Measurements from ENCODE around the gene RELN.

RELN gene

GRCh38 chr7:103632005-103632639 is 357.3 kb downstream of the RELN start:
- DNase-seq (ENCODE audit: low spot score) = no peak

GRCh38 chr7:103630318-103630717 is 359.1 kb downstream of the RELN start:
- no peak for DNase-seq (ENCODE audit: low spot score)

DNA sequence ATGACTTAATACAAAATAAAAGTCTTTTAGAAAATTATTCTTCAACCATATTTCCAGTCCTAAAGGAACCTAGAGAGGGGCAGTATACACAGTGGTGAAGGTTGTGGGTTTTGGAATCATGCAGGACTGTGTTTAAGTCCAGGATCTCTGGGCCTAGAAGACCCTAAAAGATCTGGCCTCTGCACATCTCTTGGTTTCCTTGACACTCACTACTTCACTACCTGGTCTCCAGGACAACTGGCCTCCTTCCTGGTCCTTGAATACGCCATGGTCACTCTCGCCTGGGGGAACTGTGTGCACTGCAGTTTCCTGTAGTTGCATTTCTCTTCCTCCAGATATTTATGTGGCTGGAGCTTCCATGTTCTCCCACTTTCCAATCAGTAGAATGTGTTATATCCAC is 360.7 kb downstream of the RELN start:
- DNase-seq (ENCODE audit: low spot score) = no peak

DNA sequence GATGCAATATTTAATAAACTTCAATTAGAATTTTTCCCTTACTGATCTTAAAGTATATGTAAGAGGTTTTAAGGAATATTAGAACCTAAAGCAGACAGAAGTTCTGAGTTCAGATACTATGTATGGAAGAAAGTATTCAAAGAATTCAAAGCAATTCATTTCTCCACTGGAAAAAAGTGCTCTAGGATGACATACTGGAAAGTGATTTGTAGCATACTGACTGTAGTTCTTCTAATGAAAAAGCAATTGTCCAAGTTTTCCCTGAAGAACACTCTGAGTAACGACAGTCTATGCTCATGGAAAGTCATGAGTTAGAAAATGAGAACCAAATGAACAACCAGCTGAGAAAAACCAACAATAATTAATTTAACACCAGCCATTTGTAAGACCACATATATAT is 362.7 kb downstream of the RELN start:
- no peak for DNase-seq (ENCODE audit: low spot score)

- DNase-seq (ENCODE audit: low spot score) = no peak
These were observed 367.2 kb downstream of the RELN start for GRCh38 chr7:103622274-103622673.

GRCh38 chr7:103613655-103614642 is 375.5 kb downstream of the RELN start:
- DNase-seq (ENCODE audit: low spot score) = no peak

DNA sequence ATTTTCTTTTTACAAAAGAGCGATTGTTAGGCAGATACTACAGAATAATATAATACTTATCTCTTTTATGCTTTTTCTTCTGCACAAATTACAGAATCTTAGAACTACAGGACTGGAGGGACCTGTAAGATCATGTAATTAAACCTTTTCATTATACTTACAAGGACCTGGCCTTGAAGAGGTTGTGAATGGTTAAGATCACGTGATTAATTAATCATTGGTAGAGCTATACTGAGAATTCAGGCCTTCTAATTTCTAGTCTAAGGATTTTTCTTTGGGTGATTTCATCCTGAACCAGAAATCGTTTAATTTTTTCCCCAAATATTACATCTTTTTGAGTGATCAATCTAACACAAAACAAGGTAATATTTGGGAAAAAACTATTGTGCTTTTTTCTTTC is 379.7 kb downstream of the RELN start:
- no peak for DNase-seq (ENCODE audit: low spot score)

- no peak for DNase-seq (ENCODE audit: low spot score)
These were observed 383.8 kb downstream of the RELN start for GRCh38 chr7:103605640-103606039.

GRCh38 chr7:103598326-103598905 is 391.0 kb downstream of the RELN start:
- DNase-seq (ENCODE audit: low spot score) = no peak

DNA sequence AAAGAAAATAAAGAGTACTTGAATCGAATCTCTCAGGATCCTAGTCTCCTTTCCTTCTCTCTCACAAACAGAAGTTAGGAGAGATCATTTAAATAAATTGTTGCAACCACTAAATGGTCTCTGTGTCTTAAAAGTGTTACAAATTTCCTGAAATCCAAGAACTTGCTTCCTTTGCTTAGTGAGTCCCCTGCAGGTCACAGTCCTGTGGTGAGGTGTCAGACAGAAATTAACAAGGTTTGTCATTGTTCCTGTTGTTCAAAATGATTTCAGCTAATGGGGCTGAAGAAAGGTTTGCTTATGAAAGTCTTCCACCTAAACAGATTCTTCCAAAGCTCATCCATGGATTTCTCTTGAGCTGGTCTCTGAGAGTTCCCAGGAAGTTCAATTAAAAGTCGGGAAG is 391.9 kb downstream of the RELN start:
- DNase-seq (ENCODE audit: low spot score) = no peak

DNA sequence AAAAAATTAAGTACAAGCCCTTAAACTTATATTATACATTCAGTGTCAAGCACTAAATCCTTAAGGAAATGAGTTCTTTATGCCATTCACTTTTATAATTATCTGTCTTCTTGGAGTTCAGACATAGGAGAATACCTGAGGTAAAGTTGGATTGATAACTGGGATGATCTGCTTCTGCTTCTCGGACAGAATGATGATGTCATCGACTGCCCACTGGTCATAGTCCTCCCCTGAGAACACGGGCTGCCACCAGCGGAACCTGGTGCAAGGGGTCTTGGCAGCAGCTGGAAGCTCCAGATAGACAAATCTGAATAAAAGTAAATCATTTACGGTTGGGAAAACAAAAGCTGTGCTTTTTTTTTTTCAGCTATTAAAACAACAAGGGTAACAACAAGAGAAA is 395.3 kb downstream of the RELN start:
- no peak for DNase-seq (ENCODE audit: low spot score)

GRCh38 chr7:103593691-103594090 is 395.8 kb downstream of the RELN start:
- no peak for DNase-seq (ENCODE audit: low spot score)

DNA sequence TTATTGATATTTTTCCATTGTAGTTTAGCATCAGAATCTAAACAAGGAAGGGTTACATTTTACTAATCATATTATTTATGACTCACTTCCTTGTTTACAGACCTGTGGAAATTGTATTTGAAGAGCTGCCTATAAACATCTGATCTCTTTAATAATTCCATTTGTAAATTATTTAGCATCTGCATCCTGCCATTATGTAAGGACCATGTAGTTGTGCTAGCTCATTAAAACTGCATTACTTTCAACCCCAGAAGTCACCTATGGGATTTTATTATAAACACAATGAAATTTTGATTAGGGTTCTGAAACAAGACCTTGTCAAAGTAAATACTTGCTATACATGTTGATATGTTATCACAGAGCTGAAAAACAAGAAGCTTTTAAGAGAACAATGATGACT is 396.6 kb downstream of the RELN start:
- no peak for DNase-seq (ENCODE audit: low spot score)

DNA sequence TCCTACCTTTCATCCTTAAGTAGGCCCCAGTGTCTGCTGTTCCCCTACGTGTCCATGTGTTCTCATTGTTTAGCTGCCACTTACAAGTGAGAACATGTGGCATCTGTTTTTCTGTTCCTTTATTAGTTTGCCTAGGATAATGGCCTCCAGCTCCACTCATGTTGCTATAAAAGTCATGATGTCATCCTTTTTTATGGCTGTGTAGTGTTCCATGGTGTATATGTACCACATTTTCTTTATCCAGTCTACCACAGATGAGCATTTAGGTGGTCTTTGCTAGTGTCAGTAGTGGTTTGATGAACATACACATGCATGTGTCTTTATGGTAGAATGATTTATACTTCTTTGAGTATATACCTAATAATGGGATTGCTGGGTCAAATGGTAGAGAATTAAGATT is 397.3 kb downstream of the RELN start:
- no peak for DNase-seq (ENCODE audit: low spot score)

- DNase-seq (ENCODE audit: low spot score) = no peak
These were observed 409.4 kb downstream of the RELN start for GRCh38 chr7:103580031-103580430.

GRCh38 chr7:103577059-103577458 is 412.4 kb downstream of the RELN start:
- DNase-seq (ENCODE audit: low spot score) = no peak

- no peak for DNase-seq (ENCODE audit: low spot score)
These were observed 412.8 kb downstream of the RELN start for GRCh38 chr7:103576641-103577040.

DNA sequence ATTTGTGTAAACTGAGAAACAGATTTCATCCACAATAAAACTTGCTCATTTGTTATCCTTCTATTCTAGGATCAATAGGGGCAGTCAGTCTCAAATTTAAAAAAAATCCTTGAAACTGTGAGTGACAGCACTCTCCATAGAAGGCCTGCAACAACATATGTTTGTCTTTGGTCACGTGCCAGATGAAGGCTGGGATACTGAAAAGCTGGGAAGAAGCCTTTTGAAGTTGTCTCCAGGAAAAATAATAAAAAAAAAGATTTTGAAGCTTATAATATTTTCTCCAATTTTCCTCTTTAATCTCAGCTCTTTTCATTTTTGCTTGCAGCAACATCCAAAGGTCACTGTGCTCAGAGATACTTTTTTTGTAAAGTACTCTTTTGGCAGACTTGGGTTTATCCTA is 414.9 kb downstream of the RELN start:
- DNase-seq (ENCODE audit: low spot score) = no peak

DNA sequence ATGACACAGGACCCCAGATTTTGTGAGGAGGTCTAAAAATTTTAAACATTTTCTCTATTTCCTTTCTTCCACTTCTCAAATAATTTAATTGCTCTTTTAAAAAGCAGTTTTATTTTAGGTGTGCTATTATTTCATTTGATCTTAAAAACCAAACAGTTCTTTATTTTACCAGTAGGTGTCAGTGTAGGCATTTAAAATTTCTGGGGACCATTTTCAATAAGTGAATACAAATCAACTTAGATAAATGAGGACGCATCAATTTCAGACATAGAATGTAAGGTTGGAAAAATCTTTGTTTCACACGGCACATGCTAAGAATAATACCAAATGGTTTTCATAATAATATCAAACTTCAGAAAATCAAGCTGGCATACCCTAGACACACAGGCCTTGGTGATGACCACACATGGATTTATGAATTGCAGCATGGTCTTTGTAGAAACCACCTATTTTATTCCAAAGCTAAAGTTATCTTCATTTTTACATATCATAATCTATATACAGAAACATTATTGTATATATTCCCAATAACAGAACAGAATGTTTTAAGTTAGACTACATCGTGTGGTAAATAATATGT is 415.9 kb downstream of the RELN start:
- no peak for DNase-seq (ENCODE audit: low spot score)

- DNase-seq (ENCODE audit: low spot score) = no peak
These were observed 417.9 kb downstream of the RELN start for GRCh38 chr7:103571586-103571985.

GRCh38 chr7:103569621-103570305 is 419.7 kb downstream of the RELN start:
- no peak for DNase-seq (ENCODE audit: low spot score)

DNA sequence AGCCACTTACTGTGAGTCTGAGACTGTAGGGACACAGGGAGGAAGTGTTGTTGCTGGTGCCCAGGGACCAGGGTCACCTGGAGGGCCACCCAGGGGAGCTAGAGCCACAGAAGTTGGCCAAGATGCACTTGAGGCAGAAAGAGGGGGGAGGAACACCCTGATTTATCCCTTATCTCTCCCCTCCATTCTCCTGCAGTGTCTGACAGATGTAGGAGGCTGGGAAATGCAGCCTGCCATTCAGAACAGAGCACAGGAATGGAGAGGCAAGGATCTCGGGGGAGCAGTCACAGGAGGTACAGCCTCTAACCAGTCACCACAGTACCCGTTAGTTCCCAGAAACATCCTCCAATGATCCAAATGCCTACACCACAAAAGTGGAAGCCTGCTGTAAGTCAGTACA is 425.0 kb downstream of the RELN start:
- no peak for DNase-seq (ENCODE audit: low spot score)

Data from left forelimb (tissue), 1 donor.